Measurements from ENCODE around the gene CSMD2.
A peak's percentile ranks its signal among the peaks of the same experiment; 100 is the strongest.

Gene CSMD2

DNA sequence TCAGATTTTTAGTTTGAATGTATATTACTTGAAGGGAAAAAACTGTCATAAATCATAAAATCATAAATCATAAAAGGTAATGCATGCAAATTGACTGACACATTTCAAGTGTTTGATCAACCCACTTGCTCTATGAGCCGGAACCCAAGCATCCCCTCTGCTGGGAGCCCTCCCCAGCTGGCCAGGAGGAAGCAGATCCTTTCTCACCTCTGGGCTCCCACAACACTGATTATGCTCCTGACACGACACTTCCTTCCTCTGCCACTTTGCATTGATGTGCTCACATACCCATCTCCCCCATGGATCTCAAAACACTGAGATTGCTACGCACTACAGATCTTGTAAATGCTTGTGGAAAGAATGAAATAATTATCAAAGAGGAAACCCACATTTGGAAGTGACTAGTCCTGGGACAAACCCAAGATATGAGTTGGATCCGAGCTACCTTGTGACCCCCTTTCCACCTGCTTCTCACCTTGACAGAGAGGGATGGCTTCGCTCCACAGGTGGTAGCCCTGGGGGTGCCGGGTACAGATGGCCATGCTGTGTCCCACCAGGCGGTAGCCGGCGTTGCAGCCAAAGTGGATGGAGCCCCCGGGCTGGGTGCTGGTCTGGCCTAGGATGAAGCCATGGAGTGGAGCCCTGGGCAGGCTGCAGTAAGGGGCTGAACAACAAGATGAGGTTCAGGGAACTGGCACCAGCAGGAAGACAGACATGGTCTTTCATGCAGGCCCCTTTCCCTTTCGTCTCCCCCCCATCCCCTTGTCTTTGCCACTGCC is 588.0 kb downstream of the CSMD2 start:
- Histone ChIP-seq H4K20me1 (no peaks in the 10 kb centered on the region), H3K27ac (peak overlapping the region; percentile 82), H3K4me2 (peak overlapping the region; percentile 94), H3K4me3 (peak overlapping the region; percentile 22; the same call in 1 of the 2 replicates), H3K27me3 (no peaks in the 10 kb centered on the region), H3K36me3 (no peaks in the 10 kb centered on the region), H3K9me3 (no peaks in the 10 kb centered on the region), H3K4me1 (peaks cover 59% of the 10 kb centered on the region), H3K9ac (no peak overlapping the region)
- TF ChIP-seq Cebpa-rat (IDR thresholded peaks at IDR 0.05), result no peak

DNA sequence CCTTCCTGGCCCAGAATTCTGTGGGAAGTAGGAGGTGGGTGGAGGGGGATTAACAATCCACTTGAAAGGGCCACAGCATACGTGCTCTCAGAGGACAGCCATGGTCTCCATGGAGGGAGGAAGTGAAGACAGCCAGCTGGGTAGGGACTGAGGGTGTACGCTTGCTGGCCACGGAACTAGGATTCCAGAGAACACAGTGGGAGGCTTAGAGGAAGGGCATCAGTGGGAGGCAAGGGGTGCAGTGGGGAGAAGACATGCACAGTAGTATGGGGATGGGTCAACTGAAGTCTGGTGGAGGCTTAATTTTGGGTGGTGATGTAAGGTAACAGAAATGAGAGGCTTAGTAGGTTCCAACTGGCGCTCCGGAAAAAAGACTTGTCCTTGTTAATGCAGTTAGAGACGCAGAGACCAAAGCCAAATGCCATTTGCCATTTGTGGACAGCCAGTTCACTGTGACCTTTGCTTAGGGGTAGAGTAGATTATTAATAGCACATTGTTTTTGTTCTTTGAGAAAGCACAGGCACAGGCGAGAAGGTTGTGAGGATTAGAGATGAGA is 589.6 kb downstream of the CSMD2 start:
- H3K4me3 ChIP-seq, result no peak overlapping the region
- H3K27me3 ChIP-seq, result no peaks in the 10 kb centered on the region
- no peak overlapping the region for H3K27ac ChIP-seq
- H4K20me1 ChIP-seq, result no peaks in the 10 kb centered on the region
- peaks cover 59% of the 10 kb centered on the region for H3K4me1 ChIP-seq
- no peak overlapping the region for H3K9ac ChIP-seq
- peak overlapping the region; percentile 94 for H3K4me2 ChIP-seq
- no peaks in the 10 kb centered on the region for H3K9me3 ChIP-seq
- TF ChIP-seq Cebpa-rat (IDR thresholded peaks at IDR 0.05), result no peak
- no peaks in the 10 kb centered on the region for H3K36me3 ChIP-seq

DNA sequence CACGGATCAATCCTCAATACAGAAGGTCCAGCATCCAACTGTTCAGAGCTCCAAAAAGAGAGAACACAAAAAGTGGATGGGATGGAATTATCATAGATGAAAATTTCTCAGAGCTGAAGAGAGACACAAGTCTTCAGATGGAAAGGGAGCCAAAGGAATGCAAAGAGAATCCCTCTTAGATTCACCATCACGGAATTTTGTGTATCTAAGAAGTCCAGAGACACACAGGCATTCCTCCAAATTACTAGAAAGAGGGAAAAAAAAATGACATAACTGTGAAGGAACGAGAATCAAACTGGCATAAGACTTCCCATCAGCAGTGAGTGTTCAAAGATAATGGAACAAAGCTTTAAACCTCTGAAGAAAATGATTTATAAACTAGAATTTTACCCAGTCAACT is 591.4 kb downstream of the CSMD2 start:
- Histone ChIP-seq H3K4me2 (no peak overlapping the region), H3K27me3 (no peaks in the 10 kb centered on the region), H3K36me3 (no peaks in the 10 kb centered on the region), H4K20me1 (no peaks in the 10 kb centered on the region), H3K4me3 (no peak overlapping the region), H3K9me3 (no peaks in the 10 kb centered on the region), H3K9ac (no peak overlapping the region), H3K27ac (no peak overlapping the region), H3K4me1 (peaks cover 43% of the 10 kb centered on the region)
- no peak for TF ChIP-seq Cebpa-rat (IDR thresholded peaks at IDR 0.05)

DNA sequence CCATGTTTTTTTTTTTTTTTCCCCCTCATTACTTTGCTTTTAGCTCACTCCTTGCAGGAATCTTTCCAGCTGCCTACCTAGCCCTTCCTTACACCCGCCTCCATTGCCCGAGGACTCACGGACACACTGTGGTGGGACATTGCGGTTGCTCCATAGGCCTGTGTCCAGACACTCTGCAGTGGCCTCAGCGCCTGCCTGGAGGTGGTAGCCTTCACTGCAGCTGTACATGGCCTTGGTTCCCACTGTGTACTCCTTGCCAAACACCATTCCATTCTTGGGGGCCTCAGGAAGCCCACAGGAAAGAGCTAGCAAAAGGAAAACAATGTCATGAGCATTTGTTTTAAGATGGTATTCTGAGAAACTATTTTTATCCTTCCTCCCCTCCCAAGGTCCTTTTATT is 592.6 kb downstream of the CSMD2 start:
- no peaks in the 10 kb centered on the region for H3K27me3 ChIP-seq
- no peak overlapping the region for H3K4me2 ChIP-seq
- no peak for TF ChIP-seq Cebpa-rat (IDR thresholded peaks at IDR 0.05)
- no peaks in the 10 kb centered on the region for H3K36me3 ChIP-seq
- H3K4me1 ChIP-seq, result peaks cover 30% of the 10 kb centered on the region
- no peak overlapping the region for H3K4me3 ChIP-seq
- no peak overlapping the region for H3K27ac ChIP-seq
- no peaks in the 10 kb centered on the region for H3K9me3 ChIP-seq
- no peaks in the 10 kb centered on the region for H4K20me1 ChIP-seq
- no peak overlapping the region for H3K9ac ChIP-seq

DNA sequence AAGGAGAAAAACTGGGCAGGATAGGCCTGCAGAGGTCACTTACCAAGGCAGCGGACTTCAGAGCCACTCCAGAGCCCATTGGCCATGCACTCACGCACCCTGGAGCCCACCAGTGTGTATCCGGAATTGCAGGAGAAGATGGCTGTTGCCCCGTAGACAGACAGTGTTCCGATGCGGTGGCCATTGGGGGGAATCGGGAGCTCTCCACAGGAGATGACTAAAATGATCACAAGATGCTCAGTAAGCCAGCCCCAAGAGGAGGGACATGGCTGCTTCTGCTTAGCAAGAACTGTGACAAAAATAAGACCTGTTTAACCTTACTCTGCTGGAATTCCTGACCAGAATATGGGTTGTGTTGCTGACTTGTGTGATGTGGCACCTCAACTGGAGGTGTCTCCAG is 595.7 kb downstream of the CSMD2 start:
- no peak overlapping the region for H3K9ac ChIP-seq
- no peak for TF ChIP-seq Cebpa-rat (IDR thresholded peaks at IDR 0.05)
- no peaks in the 10 kb centered on the region for H3K36me3 ChIP-seq
- no peaks in the 10 kb centered on the region for H3K9me3 ChIP-seq
- no peaks in the 10 kb centered on the region for H3K27me3 ChIP-seq
- no peaks in the 10 kb centered on the region for H3K4me1 ChIP-seq
- H4K20me1 ChIP-seq, result no peaks in the 10 kb centered on the region
- no peak overlapping the region for H3K27ac ChIP-seq
- H3K4me2 ChIP-seq, result no peak overlapping the region
- H3K4me3 ChIP-seq, result no peak overlapping the region

DNA sequence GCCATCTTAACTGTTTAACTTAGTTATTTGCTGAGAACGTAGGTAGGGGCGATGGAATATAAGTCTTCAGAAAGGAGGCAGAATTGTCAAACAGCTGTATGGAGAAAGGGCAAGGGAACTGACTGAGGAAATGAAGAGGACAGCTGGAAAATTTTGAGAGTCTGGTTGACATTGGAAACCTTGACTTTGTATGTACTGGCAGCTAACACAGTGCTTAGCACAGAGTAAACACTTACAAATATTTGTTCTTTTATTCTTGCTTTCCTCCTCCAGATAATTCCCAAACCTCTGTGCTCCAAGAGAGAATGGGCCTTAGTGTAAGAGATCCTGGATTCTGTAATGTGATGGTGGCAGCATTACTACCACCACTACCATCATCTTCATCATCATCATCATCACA is 601.3 kb downstream of the CSMD2 start:
- no peak overlapping the region for H3K4me3 ChIP-seq
- no peak overlapping the region for H3K27ac ChIP-seq
- H3K36me3 ChIP-seq, result no peaks in the 10 kb centered on the region
- TF ChIP-seq Cebpa-rat (IDR thresholded peaks at IDR 0.05), result no peak
- H3K9ac ChIP-seq, result no peak overlapping the region
- no peaks in the 10 kb centered on the region for H3K27me3 ChIP-seq
- H4K20me1 ChIP-seq, result no peaks in the 10 kb centered on the region
- H3K9me3 ChIP-seq, result no peaks in the 10 kb centered on the region
- H3K4me1 ChIP-seq, result peaks cover 21% of the 10 kb centered on the region
- no peak overlapping the region for H3K4me2 ChIP-seq

DNA sequence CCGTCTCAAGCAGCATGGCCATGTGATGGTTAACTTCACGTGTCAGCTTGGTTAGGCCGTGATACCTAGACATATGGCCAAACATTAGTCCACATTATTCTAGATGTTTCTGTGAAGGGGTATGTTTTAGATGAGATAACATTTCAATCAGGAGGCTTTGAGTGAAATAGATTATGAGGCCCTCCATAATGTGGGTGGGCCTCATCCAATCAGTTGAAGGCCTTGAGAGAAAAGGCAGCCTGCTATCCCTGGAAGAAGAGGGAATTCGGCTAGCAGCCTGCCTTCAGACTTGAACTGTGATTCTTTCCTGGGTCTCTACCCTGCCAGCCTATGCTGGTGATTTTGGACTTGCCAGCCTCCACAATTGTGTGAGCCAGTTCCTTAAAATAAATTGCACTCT is 602.5 kb downstream of the CSMD2 start:
- H3K27me3 ChIP-seq, result no peaks in the 10 kb centered on the region
- H3K4me1 ChIP-seq, result peaks cover 21% of the 10 kb centered on the region
- H4K20me1 ChIP-seq, result no peaks in the 10 kb centered on the region
- no peak overlapping the region for H3K4me3 ChIP-seq
- no peaks in the 10 kb centered on the region for H3K9me3 ChIP-seq
- H3K4me2 ChIP-seq, result peak overlapping the region; percentile 85
- H3K36me3 ChIP-seq, result no peaks in the 10 kb centered on the region
- TF ChIP-seq Cebpa-rat (IDR thresholded peaks at IDR 0.05), result no peak
- H3K9ac ChIP-seq, result no peak overlapping the region
- no peak overlapping the region for H3K27ac ChIP-seq

DNA sequence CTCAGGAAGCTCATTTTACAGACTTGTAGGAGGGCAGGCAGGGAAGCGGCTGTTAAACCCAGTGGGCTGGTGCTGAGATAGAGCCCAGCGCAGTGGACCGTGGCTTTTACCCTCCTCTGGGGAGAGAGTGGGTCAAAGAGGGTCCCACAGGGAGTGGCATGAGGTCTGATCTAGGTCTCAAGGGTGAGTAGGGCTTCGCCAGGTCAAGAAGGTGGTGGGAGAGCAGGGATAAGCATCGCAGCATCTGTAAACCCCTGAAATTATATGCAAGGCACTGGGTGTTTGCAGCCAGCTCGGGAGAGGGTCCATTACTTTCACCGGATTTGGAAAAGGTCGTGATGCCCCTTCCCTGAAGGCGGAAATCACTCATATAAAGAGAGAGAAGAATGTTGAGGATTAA is 603.5 kb downstream of the CSMD2 start:
- no peak overlapping the region for H3K27ac ChIP-seq
- peaks cover 21% of the 10 kb centered on the region for H3K4me1 ChIP-seq
- TF ChIP-seq Cebpa-rat (IDR thresholded peaks at IDR 0.05), result no peak
- no peak overlapping the region for H3K9ac ChIP-seq
- peak overlapping the region; percentile 85 for H3K4me2 ChIP-seq
- no peaks in the 10 kb centered on the region for H4K20me1 ChIP-seq
- no peaks in the 10 kb centered on the region for H3K27me3 ChIP-seq
- H3K36me3 ChIP-seq, result no peaks in the 10 kb centered on the region
- no peak overlapping the region; the same call in 1 of the 2 replicates for H3K4me3 ChIP-seq
- peaks cover 7% of the 10 kb centered on the region; the same call in 1 of the 2 replicates for H3K9me3 ChIP-seq

DNA sequence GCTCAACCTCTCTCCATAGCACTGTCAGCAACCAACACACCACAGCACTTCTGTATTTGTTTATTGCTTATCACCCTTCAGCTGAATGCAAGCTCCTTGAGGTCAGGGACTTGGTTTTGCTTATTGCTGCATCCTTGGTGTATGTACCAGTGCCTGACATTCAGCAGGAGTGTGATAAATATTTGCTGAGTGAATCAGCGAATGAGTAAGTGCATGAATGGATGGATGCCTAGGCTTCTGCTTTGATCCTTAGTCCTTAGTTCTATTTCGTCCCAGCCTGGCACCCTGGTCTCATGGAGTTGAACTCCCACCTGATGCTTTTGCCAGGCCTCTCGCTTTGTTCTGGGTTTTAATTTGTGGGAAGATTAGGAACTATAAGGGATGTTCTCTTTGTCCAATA is 604.4 kb downstream of the CSMD2 start:
- no peak for TF ChIP-seq Cebpa-rat (IDR thresholded peaks at IDR 0.05)
- Histone ChIP-seq H3K27ac (no peak overlapping the region), H3K4me3 (no peak overlapping the region), H3K9ac (no peak overlapping the region), H3K4me2 (peak overlapping the region; percentile 85), H4K20me1 (no peaks in the 10 kb centered on the region), H3K36me3 (no peaks in the 10 kb centered on the region), H3K4me1 (peaks cover 21% of the 10 kb centered on the region), H3K27me3 (no peaks in the 10 kb centered on the region), H3K9me3 (peaks cover 12% of the 10 kb centered on the region; the same call in 1 of the 2 replicates)

DNA sequence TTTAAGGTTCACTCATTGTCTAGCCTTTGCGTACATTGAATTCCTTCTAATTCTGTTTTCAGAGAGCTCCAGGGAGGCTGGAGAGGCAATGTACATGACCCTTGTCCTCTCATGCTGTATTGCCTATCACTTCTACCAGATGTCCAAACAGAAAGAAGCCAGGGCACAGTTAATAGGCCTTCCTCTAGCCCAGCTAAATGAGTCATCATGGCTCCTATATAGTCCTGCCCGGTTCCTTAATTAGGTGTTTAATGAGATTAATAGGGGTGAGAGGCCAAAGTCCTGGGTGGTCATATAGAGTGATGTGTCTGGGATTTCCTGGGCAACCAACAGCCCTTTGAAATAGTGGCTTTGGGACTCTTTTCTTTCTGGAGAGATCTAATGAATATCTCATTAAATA is 616.3 kb downstream of the CSMD2 start:
- TF ChIP-seq Cebpa-rat (IDR thresholded peaks at IDR 0.05), result no peak
- Histone ChIP-seq H3K4me1 (no peaks in the 10 kb centered on the region), H3K36me3 (no peaks in the 10 kb centered on the region), H3K4me2 (no peak overlapping the region), H3K27ac (no peak overlapping the region), H4K20me1 (no peaks in the 10 kb centered on the region), H3K4me3 (no peak overlapping the region), H3K9ac (no peak overlapping the region), H3K9me3 (peaks cover 38% of the 10 kb centered on the region), H3K27me3 (no peaks in the 10 kb centered on the region)
